Measurements from ENCODE around the gene UNC119.

The UNC119 gene

DNA sequence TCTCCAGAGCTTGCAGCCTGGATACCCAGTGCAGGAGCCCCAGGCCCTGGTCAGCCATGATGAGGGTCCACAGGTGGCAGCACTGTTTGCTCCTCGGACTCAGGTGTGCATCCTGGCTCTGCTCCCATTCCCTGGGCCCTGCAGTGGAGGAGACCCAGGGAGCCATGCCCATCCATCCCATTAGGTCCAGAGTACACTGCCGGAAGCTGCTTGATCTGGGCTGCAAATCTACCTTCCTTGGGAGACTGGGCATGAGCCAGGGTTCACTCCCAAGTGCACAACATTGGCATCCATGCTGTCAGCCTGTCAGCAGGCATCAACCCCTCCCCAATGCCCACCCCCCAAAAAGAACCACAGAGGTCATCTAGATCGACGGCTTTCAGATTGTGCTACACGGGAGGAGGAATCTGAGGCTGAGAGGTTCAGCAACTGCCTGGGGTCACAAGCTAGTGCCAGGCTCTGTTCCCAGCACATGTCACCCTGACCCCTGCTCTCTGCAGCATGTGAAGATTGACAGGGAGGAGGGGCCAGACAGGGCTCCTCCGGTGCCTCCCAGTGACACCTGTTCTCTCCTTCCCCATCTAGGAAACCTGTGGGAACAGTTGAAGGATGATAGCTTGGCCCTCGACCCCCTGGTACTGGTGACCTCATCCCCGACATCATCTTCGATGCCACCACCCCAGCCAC, 15.7 kb downstream of the UNC119 start:
- ATAC-seq, result no peak
- no peak for TF ChIP-seq POU6F1 (CRISPR knock-in tag; IDR thresholded peaks at IDR 0.05; ENCODE audit: borderline replicate concordance, low read depth)

DNA sequence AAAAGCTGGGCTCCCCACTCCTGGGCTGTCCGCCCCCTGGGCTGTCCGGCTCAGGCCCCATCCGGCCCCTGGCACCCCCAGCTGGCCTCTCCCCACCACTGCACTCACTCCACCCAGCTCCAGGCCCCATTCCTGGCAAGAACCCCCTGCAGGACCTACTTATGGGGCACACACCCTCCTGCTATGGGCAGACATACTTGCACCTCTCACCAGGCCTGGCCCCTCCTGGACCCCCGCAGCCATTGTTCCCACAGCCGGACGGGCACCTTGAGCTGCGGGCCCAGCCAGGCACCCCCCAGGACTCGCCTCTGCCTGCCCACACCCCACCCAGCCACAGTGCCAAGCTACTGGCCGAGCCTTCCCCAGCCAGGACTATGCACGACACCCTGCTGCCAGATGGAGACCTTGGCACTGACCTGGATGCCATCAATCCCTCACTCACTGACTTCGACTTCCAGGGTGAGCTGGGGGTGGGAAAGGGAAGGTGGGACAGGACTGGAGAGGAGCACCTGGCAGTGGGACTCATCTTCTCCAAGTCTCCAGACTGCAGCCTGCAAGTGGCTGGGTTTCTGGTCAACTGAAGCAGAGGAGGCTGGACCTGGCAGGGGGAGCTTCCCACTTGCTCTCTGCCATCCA, 17.6 kb downstream of the UNC119 start:
- TF ChIP-seq CSDC2 (CRISPR knock-in tag; IDR thresholded peaks at IDR 0.05) (no peak), ZFP30 (CRISPR knock-in tag; IDR thresholded peaks at IDR 0.05) (no peak), ISL1 (CRISPR knock-in tag; IDR thresholded peaks at IDR 0.05) (no peak), ZNF565 (CRISPR knock-in tag; conservative IDR thresholded peaks at IDR 0.05; ENCODE audit: low read depth) (no peak), ZFP3 (CRISPR knock-in tag; IDR thresholded peaks at IDR 0.05) (no peak), RARB (CRISPR knock-in tag; IDR thresholded peaks at IDR 0.05) (no peak), ESRRG (CRISPR knock-in tag; IDR thresholded peaks at IDR 0.05) (no peak), ZNF70 (CRISPR knock-in tag; IDR thresholded peaks at IDR 0.05) (no peak), TCF4 (CRISPR knock-in tag; IDR thresholded peaks at IDR 0.05; ENCODE audit: borderline replicate concordance) (no peak), PATZ1 (CRISPR knock-in tag; IDR thresholded peaks at IDR 0.05; ENCODE audit: borderline replicate concordance) (no peak), SNAI2 (CRISPR knock-in tag; IDR thresholded peaks at IDR 0.05) (no peak), PPARA (CRISPR knock-in tag; IDR thresholded peaks at IDR 0.05; ENCODE audit: borderline replicate concordance) (no peak), ZNF8 (CRISPR knock-in tag; IDR thresholded peaks at IDR 0.05) (no peak), OSR1 (CRISPR knock-in tag; IDR thresholded peaks at IDR 0.05) (no peak), TSHZ2 (CRISPR knock-in tag; IDR thresholded peaks at IDR 0.05) (no peak), TOX (CRISPR knock-in tag; IDR thresholded peaks at IDR 0.05; ENCODE audit: borderline replicate concordance) (no peak), ZC3H10 (CRISPR knock-in tag; IDR thresholded peaks at IDR 0.05) (no peak)
- TF ChIP-seq, protein P1, sequence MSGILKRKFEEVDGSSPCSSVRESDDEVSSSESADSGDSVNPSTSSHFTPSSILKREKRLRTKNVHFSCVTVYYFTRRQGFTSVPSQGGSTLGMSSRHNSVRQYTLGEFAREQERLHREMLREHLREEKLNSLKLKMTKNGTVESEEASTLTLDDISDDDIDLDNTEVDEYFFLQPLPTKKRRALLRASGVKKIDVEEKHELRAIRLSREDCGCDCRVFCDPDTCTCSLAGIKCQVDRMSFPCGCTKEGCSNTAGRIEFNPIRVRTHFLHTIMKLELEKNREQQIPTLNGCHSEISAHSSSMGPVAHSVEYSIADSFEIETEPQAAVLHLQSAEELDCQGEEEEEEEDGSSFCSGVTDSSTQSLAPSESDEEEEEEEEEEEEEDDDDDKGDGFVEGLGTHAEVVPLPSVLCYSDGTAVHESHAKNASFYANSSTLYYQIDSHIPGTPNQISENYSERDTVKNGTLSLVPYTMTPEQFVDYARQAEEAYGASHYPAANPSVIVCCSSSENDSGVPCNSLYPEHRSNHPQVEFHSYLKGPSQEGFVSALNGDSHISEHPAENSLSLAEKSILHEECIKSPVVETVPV (CRISPR knock-in tag; IDR thresholded peaks at IDR 0.05), result no peak
- TF ChIP-seq, protein P2, sequence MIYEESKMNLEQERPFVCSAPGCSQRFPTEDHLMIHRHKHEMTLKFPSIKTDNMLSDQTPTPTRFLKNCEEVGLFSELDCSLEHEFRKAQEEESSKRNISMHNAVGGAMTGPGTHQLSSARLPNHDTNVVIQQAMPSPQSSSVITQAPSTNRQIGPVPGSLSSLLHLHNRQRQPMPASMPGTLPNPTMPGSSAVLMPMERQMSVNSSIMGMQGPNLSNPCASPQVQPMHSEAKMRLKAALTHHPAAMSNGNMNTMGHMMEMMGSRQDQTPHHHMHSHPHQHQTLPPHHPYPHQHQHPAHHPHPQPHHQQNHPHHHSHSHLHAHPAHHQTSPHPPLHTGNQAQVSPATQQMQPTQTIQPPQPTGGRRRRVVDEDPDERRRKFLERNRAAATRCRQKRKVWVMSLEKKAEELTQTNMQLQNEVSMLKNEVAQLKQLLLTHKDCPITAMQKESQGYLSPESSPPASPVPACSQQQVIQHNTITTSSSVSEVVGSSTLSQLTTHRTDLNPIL (CRISPR knock-in tag; IDR thresholded peaks at IDR 0.05; ENCODE audit: low read depth), result no peak
- ATAC-seq, result no peak

GRCh38 chr17:28533091-28533807, 19.2 kb downstream of the UNC119 start:
- no peak for ATAC-seq
- TF ChIP-seq TSHZ2 (CRISPR knock-in tag; IDR thresholded peaks at IDR 0.05) (no peak), GLIS3 (CRISPR knock-in tag; IDR thresholded peaks at IDR 0.05) (no peak), PPARA (CRISPR knock-in tag; IDR thresholded peaks at IDR 0.05; ENCODE audit: borderline replicate concordance) (no peak), OSR1 (CRISPR knock-in tag; IDR thresholded peaks at IDR 0.05) (no peak), RARB (CRISPR knock-in tag; IDR thresholded peaks at IDR 0.05) (no peak), ARNTL (CRISPR knock-in tag; IDR thresholded peaks at IDR 0.05; ENCODE audit: borderline replicate concordance, low read depth) (no peak), ZFP3 (CRISPR knock-in tag; IDR thresholded peaks at IDR 0.05) (no peak), SNAI2 (CRISPR knock-in tag; IDR thresholded peaks at IDR 0.05) (no peak), TOX (CRISPR knock-in tag; IDR thresholded peaks at IDR 0.05; ENCODE audit: borderline replicate concordance) (no peak), BACH2 (CRISPR knock-in tag; IDR thresholded peaks at IDR 0.05; ENCODE audit: borderline replicate concordance) (no peak)

Measured in SK-N-SH treated with all-trans-retinoic acid at 6 μM for 48 hours (cell line).